IMR-90 (cell line): ENCODE data around the gene PRIMA1.

ENCODE experiments used
- BHLHE40 ChIP-seq: fragments of 150-350 bp; IDR thresholded peaks from 2 replicates; pipeline ENCODE4 v1.6.1; 2016; ENCODE audit warnings: mild to moderate bottlenecking, low read depth, low read length
- CEBPB ChIP-seq: IDR thresholded peaks from 2 replicates; pipeline ENCODE4 v1.6.1; 2012; ENCODE audit warnings: low read depth, low read length, improper control_type of control experiment
- POLR2A ChIP-seq: IDR thresholded peaks from 2 replicates; pipeline ENCODE4 v1.6.1; 2012; ENCODE audit warnings: mild to moderate bottlenecking, low read depth, low read length
- RAD21 ChIP-seq: IDR thresholded peaks from 2 replicates; pipeline ENCODE4 v1.6.1; 2012; ENCODE audit warnings: low read length, improper control_type of control experiment
- RFX5 ChIP-seq: IDR thresholded peaks from 2 replicates; pipeline ENCODE4 v1.8.0; 2012; ENCODE audit warnings: low read depth, mild to moderate bottlenecking, low read length, moderate library complexity
- TF ChIP-seq, protein P1 (sequence below): conservative IDR thresholded peaks from 2 replicates; pipeline ENCODE4 v1.5.1; 2012; ENCODE audit warnings: mild to moderate bottlenecking, low read depth, low read length, improper control_type of control experiment

DNA sequence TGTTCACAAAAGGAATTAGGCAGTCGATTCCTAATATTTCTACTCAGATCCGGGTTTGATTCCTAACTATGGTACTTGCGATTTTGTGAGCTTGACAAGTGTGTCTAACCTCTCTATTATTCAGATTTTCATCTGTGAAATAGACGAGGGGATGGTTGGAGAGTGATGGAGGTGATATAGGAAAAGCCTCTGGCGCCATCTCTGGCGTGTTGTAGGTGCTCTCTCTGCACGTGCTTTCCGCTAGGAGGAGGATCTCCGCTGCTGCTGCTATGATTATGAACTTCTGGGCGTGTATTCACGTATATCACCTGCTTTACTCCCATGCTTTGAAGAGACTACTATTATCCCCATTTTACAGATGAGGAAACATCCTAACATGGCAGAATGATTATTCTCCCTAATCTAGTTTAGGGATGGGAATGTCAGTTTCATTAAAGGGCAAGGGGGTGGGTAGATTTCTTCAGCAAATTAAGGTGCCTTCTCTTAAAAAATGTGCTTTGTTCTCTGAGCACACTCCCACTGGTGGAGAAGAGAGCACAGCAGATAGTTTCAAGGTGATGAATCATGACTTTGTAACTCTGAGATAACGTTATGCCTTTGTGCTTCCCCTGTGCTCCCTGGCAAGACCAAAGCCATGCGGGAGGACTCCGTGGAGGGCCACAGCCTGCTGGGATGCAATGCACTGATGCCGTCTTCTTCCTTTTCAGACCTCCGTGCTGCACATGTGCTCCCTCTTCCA is 97.1 kb downstream of the PRIMA1 start:
- TF ChIP-seq, protein P1, sequence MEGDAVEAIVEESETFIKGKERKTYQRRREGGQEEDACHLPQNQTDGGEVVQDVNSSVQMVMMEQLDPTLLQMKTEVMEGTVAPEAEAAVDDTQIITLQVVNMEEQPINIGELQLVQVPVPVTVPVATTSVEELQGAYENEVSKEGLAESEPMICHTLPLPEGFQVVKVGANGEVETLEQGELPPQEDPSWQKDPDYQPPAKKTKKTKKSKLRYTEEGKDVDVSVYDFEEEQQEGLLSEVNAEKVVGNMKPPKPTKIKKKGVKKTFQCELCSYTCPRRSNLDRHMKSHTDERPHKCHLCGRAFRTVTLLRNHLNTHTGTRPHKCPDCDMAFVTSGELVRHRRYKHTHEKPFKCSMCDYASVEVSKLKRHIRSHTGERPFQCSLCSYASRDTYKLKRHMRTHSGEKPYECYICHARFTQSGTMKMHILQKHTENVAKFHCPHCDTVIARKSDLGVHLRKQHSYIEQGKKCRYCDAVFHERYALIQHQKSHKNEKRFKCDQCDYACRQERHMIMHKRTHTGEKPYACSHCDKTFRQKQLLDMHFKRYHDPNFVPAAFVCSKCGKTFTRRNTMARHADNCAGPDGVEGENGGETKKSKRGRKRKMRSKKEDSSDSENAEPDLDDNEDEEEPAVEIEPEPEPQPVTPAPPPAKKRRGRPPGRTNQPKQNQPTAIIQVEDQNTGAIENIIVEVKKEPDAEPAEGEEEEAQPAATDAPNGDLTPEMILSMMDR: no peak
- no peak for TF ChIP-seq RFX5
- TF ChIP-seq CEBPB: no peak
- TF ChIP-seq BHLHE40: no peak
- no peak for TF ChIP-seq POLR2A
- no peak for TF ChIP-seq RAD21
